ENCODE measurements around the gene AFF3.

The AFF3 gene

DNA sequence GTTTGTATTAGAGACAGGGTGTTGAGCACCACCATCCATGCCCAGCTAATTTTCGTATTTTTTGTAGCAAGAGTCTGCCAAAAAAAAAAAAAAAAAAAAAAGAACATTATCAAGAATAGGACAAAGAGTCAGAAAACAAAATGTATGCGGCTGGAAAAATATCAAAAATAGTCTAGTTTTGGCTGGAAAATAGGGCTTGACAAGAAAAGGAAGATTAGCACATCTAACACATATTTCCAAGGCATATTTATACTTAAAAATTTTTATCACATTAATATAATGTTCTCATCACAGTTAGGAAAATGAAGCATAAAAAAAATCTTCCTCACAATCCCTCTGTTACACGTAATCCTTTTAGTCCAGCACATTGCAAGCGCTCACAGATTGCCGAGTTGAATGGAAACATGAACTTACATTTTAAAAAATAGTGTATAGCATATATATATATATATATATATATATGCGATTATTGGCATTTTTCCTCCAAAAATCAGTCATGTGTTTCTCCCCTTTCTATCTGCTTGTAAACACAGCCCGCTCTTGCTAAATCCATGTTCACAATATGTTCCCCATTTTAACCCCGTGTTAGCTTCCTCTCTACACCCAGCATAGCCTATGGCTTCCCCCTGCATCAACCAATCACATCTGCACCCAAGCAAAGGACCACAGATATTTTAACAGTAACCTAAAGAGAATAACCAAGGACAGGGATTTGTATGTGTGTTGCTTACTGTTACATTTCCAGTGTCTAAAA is 183.0 kb downstream of the AFF3 start:
- no CpG with 5 or more reads among the region's 8 CpGs for WGBS (ENCODE audit: extremely low coverage, insufficient coverage, insufficient read length)
- H3K27me3 ChIP-seq (ENCODE audit: insufficient read depth, low read length), result no peaks in the 10 kb centered on the region
- H4K8ac ChIP-seq (ENCODE audit: low read depth, low read length), result no peak overlapping the region
- no peak overlapping the region for H2BK5ac ChIP-seq (ENCODE audit: low read depth, low read length, poor library complexity)
- H2BK12ac ChIP-seq (ENCODE audit: low read length), result no peak overlapping the region
- H3K14ac ChIP-seq (ENCODE audit: low read length), result no peak overlapping the region
- no peaks in the 10 kb centered on the region for H3K4me1 ChIP-seq (ENCODE audit: control insufficient read depth in 1 of 2, insufficient read depth in 2 of 2, low read length in 2 of 2)
- no peaks in the 10 kb centered on the region for H3K9me3 ChIP-seq (ENCODE audit: insufficient read depth, low read depth, low read length)
- no peak overlapping the region for H3K4me3 ChIP-seq (ENCODE audit: low read depth, low read length)
- H3K23ac ChIP-seq (ENCODE audit: low read length), result no peak overlapping the region
- no peak overlapping the region for H4K91ac ChIP-seq (ENCODE audit: low read depth, low read length)
- no peaks in the 10 kb centered on the region for H3K79me2 ChIP-seq (ENCODE audit: control insufficient read depth, insufficient read depth, low read length, poor library complexity)
- no peaks in the 10 kb centered on the region for H3K79me1 ChIP-seq (ENCODE audit: low read length)
- no peak overlapping the region for H2AK5ac ChIP-seq (ENCODE audit: low read length)
- H2AFZ ChIP-seq (ENCODE audit: insufficient read depth, low read length, poor library complexity), result no peak overlapping the region
- no peak overlapping the region for H3K4ac ChIP-seq (ENCODE audit: low read depth, low read length)
- no peak overlapping the region for H3K27ac ChIP-seq (ENCODE audit: low read depth, low read length)
- H3K36me3 ChIP-seq (ENCODE audit: control insufficient read depth in 1 of 2, insufficient read depth in 2 of 2, low read length in 2 of 2), result no peaks in the 10 kb centered on the region
- H3K4me2 ChIP-seq (ENCODE audit: low read length), result no peak overlapping the region
- no peak overlapping the region for H3K18ac ChIP-seq (ENCODE audit: low read length)
- H4K12ac ChIP-seq (ENCODE audit: low read depth, low read length), result no peak overlapping the region
- H3K9ac ChIP-seq (ENCODE audit: low read length), result no peak overlapping the region
- DNase-seq, result no peak
- H2BK120ac ChIP-seq (ENCODE audit: insufficient read depth, low read length, poor library complexity), result no peak overlapping the region

DNA sequence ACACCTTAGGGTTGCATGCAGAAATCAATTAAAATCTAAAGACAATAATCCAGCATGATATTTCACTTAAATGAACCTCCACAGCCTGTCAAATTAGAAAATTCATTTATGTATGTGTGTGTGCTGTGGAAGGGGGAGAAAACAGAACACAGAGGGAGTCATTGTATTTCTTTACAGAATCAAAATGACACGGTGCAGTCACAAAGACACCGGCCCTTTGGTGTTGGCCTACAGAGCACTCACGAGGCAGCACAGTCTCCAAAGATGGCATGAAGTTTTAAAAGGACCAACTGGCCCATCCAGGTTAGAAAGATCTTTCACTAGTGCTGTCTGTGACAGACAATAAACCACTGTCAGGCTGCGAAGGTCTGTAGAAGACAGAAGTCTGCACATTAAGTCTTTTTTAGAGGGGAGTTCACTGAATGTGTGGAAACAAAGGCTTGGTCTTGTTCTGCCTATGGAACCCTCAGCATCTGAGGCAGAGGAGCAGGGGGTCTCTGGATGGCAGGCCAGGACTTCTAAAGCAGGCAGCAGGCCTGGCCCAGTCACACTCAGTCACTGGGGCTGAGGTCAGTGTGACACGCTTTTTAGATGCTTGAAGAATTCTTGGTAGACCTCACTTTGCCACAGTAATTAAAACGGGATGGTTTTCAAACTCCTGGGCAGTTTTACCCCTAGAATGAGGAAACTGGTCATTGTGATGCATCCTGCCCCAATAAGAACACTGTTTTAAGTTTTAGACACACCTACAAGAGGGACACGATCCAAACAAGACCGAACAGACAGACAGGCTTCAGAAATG is 184.9 kb downstream of the AFF3 start:
- H2AK5ac ChIP-seq (ENCODE audit: low read length), result no peak overlapping the region
- no peaks in the 10 kb centered on the region for H3K27me3 ChIP-seq (ENCODE audit: insufficient read depth, low read length)
- no peak overlapping the region for H3K14ac ChIP-seq (ENCODE audit: low read length)
- no peak overlapping the region for H3K23ac ChIP-seq (ENCODE audit: low read length)
- no peak overlapping the region for H2AFZ ChIP-seq (ENCODE audit: insufficient read depth, low read length, poor library complexity)
- H4K12ac ChIP-seq (ENCODE audit: low read depth, low read length), result no peak overlapping the region
- no peaks in the 10 kb centered on the region for H3K9me3 ChIP-seq (ENCODE audit: insufficient read depth, low read depth, low read length)
- no peaks in the 10 kb centered on the region for H3K36me3 ChIP-seq (ENCODE audit: control insufficient read depth in 1 of 2, insufficient read depth in 2 of 2, low read length in 2 of 2)
- H3K18ac ChIP-seq (ENCODE audit: low read length), result no peak overlapping the region
- no peak overlapping the region for H4K8ac ChIP-seq (ENCODE audit: low read depth, low read length)
- no peak overlapping the region for H3K4me3 ChIP-seq (ENCODE audit: low read depth, low read length)
- no peak overlapping the region for H3K4me2 ChIP-seq (ENCODE audit: low read length)
- H3K27ac ChIP-seq (ENCODE audit: low read depth, low read length), result no peak overlapping the region
- H2BK120ac ChIP-seq (ENCODE audit: insufficient read depth, low read length, poor library complexity), result no peak overlapping the region
- no peak overlapping the region for H2BK5ac ChIP-seq (ENCODE audit: low read depth, low read length, poor library complexity)
- no peak for DNase-seq
- no peak overlapping the region for H4K91ac ChIP-seq (ENCODE audit: low read depth, low read length)
- no peak overlapping the region for H3K9ac ChIP-seq (ENCODE audit: low read length)
- H3K79me1 ChIP-seq (ENCODE audit: low read length), result no peaks in the 10 kb centered on the region
- WGBS (ENCODE audit: extremely low coverage, insufficient coverage, insufficient read length), result no CpG with 5 or more reads among the region's 8 CpGs
- H3K4me1 ChIP-seq (ENCODE audit: control insufficient read depth in 1 of 2, insufficient read depth in 2 of 2, low read length in 2 of 2), result no peaks in the 10 kb centered on the region
- no peak overlapping the region for H3K4ac ChIP-seq (ENCODE audit: low read depth, low read length)
- no peaks in the 10 kb centered on the region for H3K79me2 ChIP-seq (ENCODE audit: control insufficient read depth, insufficient read depth, low read length, poor library complexity)
- no peak overlapping the region for H2BK12ac ChIP-seq (ENCODE audit: low read length)

DNA sequence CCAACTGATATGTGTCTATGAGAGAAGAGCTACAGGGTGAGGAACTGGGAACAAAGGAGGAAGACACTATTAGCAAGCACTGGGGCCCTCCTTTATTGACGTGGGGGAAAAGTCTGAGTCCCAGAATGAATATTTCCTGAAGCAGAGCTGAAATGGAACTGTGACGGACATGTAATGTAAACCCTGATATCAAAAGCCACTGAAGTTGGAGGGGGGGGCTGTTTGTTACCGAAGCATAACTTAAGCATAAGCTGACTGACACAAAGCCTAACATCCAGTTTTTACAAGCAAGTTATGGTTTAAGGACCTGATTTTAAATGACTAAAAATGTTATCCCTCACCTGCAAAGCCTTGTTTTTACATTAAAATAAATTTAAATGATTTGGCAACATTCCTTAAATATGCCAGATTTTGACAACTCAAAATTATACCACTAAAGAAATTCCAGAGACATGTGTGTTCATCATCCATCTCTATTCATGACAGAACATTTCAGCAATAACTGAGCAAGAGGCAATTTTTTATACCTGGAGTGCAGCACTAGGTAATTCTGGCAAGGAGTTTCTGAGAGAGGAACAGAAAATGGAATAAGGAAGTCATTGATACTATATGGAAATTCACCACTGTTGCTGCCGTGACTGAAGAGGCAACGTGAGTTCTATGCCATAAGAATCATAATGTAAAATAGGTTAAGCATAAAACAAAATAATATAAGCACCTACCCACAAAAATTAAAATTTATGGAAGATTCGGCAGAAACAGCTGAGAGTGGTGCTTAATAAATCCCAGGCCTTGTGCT is 186.0 kb downstream of the AFF3 start:
- no peak overlapping the region for H3K4ac ChIP-seq (ENCODE audit: low read depth, low read length)
- no peak overlapping the region for H2BK120ac ChIP-seq (ENCODE audit: insufficient read depth, low read length, poor library complexity)
- no peak overlapping the region for H3K9ac ChIP-seq (ENCODE audit: low read length)
- no peak overlapping the region for H2BK5ac ChIP-seq (ENCODE audit: low read depth, low read length, poor library complexity)
- H4K91ac ChIP-seq (ENCODE audit: low read depth, low read length), result no peak overlapping the region
- H3K18ac ChIP-seq (ENCODE audit: low read length), result no peak overlapping the region
- no peak overlapping the region for H2AFZ ChIP-seq (ENCODE audit: insufficient read depth, low read length, poor library complexity)
- DNase-seq, result no peak
- WGBS (ENCODE audit: extremely low coverage, insufficient coverage, insufficient read length), result no CpG with 5 or more reads among the region's 6 CpGs
- H2AK5ac ChIP-seq (ENCODE audit: low read length), result no peak overlapping the region
- no peaks in the 10 kb centered on the region for H3K79me2 ChIP-seq (ENCODE audit: control insufficient read depth, insufficient read depth, low read length, poor library complexity)
- H3K79me1 ChIP-seq (ENCODE audit: low read length), result no peaks in the 10 kb centered on the region
- H3K4me1 ChIP-seq (ENCODE audit: control insufficient read depth in 1 of 2, insufficient read depth in 2 of 2, low read length in 2 of 2), result no peaks in the 10 kb centered on the region
- no peak overlapping the region for H3K14ac ChIP-seq (ENCODE audit: low read length)
- H3K4me3 ChIP-seq (ENCODE audit: low read depth, low read length), result no peak overlapping the region
- H3K27me3 ChIP-seq (ENCODE audit: insufficient read depth, low read length), result no peaks in the 10 kb centered on the region
- no peak overlapping the region for H3K23ac ChIP-seq (ENCODE audit: low read length)
- H2BK12ac ChIP-seq (ENCODE audit: low read length), result no peak overlapping the region
- no peak overlapping the region for H3K27ac ChIP-seq (ENCODE audit: low read depth, low read length)
- H4K12ac ChIP-seq (ENCODE audit: low read depth, low read length), result no peak overlapping the region
- H3K36me3 ChIP-seq (ENCODE audit: control insufficient read depth in 1 of 2, insufficient read depth in 2 of 2, low read length in 2 of 2), result no peaks in the 10 kb centered on the region
- H3K4me2 ChIP-seq (ENCODE audit: low read length), result no peak overlapping the region
- no peaks in the 10 kb centered on the region for H3K9me3 ChIP-seq (ENCODE audit: insufficient read depth, low read depth, low read length)
- no peak overlapping the region for H4K8ac ChIP-seq (ENCODE audit: low read depth, low read length)

DNA sequence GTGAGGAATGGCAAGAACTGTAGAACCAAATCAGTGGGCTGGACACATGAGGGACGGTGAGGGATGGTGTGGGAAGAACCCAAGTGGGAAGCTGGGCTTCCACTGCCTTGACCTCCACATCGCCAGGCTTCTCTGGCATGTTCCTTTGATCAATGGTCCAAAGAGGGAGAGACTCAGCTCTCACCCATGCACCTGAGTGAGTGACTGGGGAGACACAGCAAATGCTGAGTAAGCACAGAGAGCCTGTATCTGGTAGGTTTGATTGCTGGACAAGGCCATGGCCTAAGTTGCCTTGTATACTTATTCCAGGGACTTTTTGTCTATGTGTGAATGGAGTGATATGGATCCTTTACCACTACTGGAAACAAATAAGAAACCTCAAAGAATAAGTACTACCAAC is 188.6 kb downstream of the AFF3 start:
- H2AK5ac ChIP-seq (ENCODE audit: low read length), result no peak overlapping the region
- no peak overlapping the region for H3K27ac ChIP-seq (ENCODE audit: low read depth, low read length)
- H3K27me3 ChIP-seq (ENCODE audit: insufficient read depth, low read length), result no peaks in the 10 kb centered on the region
- H3K23ac ChIP-seq (ENCODE audit: low read length), result no peak overlapping the region
- H2BK5ac ChIP-seq (ENCODE audit: low read depth, low read length, poor library complexity), result no peak overlapping the region
- no peak overlapping the region for H2BK120ac ChIP-seq (ENCODE audit: insufficient read depth, low read length, poor library complexity)
- WGBS (ENCODE audit: extremely low coverage, insufficient coverage, insufficient read length), result no CpG with 5 or more reads among the region's 2 CpGs
- H3K4me1 ChIP-seq (ENCODE audit: control insufficient read depth in 1 of 2, insufficient read depth in 2 of 2, low read length in 2 of 2), result no peaks in the 10 kb centered on the region
- H3K4ac ChIP-seq (ENCODE audit: low read depth, low read length), result no peak overlapping the region
- H2AFZ ChIP-seq (ENCODE audit: insufficient read depth, low read length, poor library complexity), result no peak overlapping the region
- no peak overlapping the region for H4K12ac ChIP-seq (ENCODE audit: low read depth, low read length)
- no peak overlapping the region for H3K14ac ChIP-seq (ENCODE audit: low read length)
- H3K9ac ChIP-seq (ENCODE audit: low read length), result no peak overlapping the region
- no peaks in the 10 kb centered on the region for H3K79me1 ChIP-seq (ENCODE audit: low read length)
- H3K36me3 ChIP-seq (ENCODE audit: control insufficient read depth in 1 of 2, insufficient read depth in 2 of 2, low read length in 2 of 2), result no peaks in the 10 kb centered on the region
- H3K9me3 ChIP-seq (ENCODE audit: insufficient read depth, low read depth, low read length), result no peaks in the 10 kb centered on the region
- no peak overlapping the region for H4K91ac ChIP-seq (ENCODE audit: low read depth, low read length)
- H3K4me2 ChIP-seq (ENCODE audit: low read length), result no peak overlapping the region
- no peak overlapping the region for H2BK12ac ChIP-seq (ENCODE audit: low read length)
- no peak overlapping the region for H3K4me3 ChIP-seq (ENCODE audit: low read depth, low read length)
- H3K79me2 ChIP-seq (ENCODE audit: control insufficient read depth, insufficient read depth, low read length, poor library complexity), result no peaks in the 10 kb centered on the region
- no peak for DNase-seq
- no peak overlapping the region for H4K8ac ChIP-seq (ENCODE audit: low read depth, low read length)
- no peak overlapping the region for H3K18ac ChIP-seq (ENCODE audit: low read length)
